Jurkat, Clone E6-1 (cell line): ENCODE data around the gene ZNRF3.
"Not testable (repeated sequence)": the region's sequence is repeated elsewhere in the genome, so short reads cannot be mapped to it uniquely, and the experiment has no call there.

Experiments used
- DNase-seq: peaks from one replicate; pipeline ENCODE4 v3.0.0-alpha.2; 2011; ENCODE audit warnings: low read depth, low spot score
- H3K4me3 ChIP-seq: 2 replicates; pipeline ENCODE4 v1.5.1; 2011; ENCODE audit warnings: mild to moderate bottlenecking, low read length, control low read depth, moderate library complexity

Gene ZNRF3

GRCh38 chr22:28904211-28904896 is 21.0 kb downstream of the ZNRF3 start:
- no peak overlapping the region for H3K4me3 ChIP-seq

DNA sequence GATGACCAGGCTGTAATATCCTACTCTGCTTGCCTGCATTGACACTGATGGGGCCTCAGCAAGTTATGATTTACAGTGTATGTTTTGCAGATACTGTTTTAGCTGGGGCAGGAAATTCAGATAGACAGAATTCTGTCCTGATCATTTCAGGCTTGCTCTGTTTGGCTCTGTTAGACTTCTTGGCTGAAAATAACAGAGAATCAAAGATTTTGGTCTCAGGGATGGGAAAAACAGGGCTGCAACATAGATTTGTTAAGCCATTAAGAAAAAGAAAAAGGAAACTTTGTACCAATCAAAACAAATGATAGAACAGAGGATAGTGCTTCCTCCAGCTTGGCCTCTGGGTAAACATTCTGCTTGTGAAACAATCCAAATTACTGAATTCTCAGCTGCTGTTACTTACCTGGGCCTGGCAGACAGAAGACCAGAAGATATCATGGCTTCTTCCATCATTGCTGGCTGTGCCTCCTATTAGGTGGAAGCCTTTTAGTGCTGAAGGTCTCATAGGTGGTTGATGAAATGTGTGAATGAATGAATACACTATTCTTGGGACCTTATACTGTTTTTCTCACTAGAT is 22.0 kb downstream of the ZNRF3 start:
- no peak for DNase-seq

More at GRCh38 chr22:28904211-28904896, 21.0 kb downstream of the ZNRF3 start:
- no peak for DNase-seq

DNA sequence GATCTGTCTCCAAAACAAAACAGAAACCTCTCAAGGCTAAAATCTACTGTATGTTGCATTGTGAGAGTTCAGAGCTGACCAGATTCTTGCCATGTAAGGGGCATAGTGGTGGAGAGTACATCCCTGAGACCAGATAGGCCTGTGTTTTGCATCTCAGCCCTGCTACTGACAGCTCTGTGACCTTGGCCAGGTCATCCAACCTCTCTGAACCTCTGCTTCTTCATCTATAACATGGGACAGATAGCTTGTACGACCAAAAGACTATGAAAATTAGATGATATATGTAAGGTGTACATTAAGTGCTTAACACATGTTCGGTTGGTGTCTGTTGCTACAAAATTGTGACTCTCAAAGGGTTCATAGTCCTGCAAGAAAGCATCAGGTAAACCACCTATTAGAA is 22.9 kb downstream of the ZNRF3 start:
- DNase-seq = no peak
- H3K4me3 ChIP-seq = no peak overlapping the region

More for the DNA sequence above, 22.0 kb downstream of the ZNRF3 start:
- no peak overlapping the region for H3K4me3 ChIP-seq

DNA sequence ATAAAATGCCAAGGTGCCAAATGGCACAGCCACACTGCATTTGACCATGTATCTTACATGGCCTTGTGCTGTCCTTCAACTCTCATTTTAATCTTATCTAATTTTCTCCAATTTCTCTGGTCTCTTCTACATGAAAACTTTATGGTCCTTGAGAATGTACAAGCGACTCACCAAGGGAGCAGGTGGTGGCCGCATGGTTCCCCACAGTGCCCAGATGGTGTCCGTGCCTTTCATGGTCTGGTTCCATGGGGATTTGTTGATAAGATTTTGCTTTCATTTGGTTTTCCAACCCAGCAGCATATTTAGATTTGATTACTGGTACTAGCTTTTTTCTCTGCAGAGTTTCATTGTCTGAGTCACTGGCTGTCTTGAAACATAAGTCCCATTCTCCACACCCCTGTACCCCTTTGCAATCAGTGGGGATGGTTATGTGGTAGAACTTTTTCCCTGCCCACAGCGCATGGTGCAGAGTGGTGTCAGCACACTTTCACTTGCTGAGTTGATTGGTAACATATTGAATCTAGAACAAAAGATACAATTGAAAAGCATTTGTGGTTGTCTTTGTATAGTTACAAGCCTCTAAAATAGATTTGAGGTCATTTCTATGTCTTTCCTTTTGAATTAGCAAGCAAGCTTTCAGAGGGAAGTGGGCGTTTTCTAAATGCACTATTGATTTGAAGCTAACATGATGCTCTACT is 24.1 kb downstream of the ZNRF3 start:
- H3K4me3 ChIP-seq = no peak overlapping the region
- no peak for DNase-seq

- not testable (repeated sequence) for H3K4me3 ChIP-seq, DNase-seq
Measured at GRCh38 chr22:28908810-28909209, 25.4 kb downstream of the ZNRF3 start.

DNA sequence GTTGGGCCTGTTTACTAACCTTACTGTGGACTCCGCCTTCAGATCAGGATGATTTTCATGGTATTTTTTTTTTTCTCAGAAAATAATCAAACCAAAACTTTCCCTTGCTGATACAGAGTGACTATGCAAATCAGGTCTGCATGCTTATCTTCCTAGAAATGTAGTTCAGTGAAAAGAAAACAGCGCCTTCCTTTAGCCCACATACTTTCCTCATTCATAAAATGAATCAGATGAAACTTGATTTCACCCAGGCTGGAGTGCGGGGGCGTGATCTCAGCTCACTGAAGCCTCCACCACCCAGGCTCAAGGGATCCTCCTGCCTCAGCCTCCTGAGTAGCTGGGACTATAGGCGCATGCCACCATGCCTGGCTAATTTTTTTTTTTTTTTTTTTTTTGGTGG is 26.0 kb downstream of the ZNRF3 start:
- H3K4me3 ChIP-seq = no peak overlapping the region
- DNase-seq = no peak

DNA sequence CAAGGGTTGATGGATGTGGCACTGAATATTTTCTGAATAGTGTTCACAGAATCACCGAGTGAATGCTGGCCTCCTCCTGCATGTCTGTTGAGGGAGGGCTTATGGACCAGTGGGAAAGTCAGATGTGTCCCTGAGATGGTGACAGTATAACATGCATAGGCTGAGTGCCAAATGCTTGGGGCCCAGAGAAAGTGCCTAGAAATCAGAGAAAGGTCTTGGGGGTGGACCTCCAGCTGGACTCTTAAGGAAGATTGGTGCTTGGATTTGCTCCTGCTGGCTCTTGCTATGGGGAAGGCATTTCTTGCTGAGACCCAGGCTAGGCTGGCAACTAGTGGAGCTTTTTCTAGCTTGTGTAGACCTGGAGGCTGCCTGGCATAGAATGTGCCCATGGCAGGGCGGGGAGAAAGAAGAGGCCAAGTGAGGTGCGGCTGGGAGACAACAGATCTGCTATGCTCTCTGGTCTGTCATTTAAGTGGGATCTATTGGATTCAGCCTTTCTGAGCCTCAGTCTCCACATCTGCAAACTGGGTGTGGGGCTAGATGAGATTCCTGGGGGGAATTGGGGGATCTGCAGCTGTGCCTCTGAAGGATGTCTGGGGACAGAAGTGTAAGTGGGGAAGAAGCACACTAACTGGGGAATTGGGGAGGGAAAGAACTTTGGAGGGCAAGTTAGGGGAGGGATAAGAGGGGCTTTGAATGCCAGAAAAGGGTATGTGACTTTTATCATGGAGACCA is 27.4 kb downstream of the ZNRF3 start:
- no peak for DNase-seq
- no peak overlapping the region for H3K4me3 ChIP-seq

DNA sequence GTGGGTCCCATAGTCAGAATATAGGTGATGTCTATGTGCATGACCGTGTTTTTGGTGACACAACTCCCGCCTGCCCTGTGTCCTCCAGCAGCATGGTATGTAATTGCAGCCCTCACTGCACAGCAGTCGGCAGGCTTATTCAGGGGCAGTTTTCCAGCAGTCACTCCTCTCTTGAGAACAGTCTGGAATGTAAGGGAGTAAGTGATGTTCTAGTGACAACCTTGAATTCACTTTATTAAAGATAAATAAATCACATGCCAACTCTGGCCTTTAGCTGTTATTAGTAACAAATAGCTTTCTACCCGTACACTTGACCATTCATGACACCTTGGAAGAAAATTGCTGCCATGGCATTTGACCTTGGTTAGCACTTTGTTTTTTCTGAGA is 27.9 kb downstream of the ZNRF3 start:
- no peak for DNase-seq
- no peak overlapping the region for H3K4me3 ChIP-seq

GRCh38 chr22:28911777-28912669 is 28.7 kb downstream of the ZNRF3 start:
- no peak for DNase-seq
- H3K4me3 ChIP-seq = no peak overlapping the region

DNA sequence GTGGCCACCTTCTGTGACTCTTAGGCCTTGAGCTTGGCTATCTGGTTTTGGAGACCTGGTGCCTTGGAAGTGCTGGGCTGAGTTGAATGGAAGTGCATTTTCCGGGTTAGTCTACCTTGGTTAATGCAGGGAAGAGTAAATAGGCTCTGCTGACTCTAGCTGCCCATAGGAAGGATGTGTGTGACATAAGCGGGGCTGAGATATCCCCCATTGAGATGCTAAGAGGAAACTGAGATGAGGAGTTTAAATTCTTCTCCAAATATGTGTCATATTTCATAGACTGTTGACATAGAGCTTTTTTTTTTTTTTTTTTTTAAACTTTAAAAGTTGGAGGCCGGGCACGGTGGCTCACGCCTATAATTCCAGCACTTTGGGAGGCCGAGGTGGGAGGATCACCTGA is 30.8 kb downstream of the ZNRF3 start:
- H3K4me3 ChIP-seq = no peak overlapping the region
- no peak for DNase-seq

- no peak for DNase-seq
- no peak overlapping the region for H3K4me3 ChIP-seq
Measured at GRCh38 chr22:28915969-28916368, 32.6 kb downstream of the ZNRF3 start.

DNA sequence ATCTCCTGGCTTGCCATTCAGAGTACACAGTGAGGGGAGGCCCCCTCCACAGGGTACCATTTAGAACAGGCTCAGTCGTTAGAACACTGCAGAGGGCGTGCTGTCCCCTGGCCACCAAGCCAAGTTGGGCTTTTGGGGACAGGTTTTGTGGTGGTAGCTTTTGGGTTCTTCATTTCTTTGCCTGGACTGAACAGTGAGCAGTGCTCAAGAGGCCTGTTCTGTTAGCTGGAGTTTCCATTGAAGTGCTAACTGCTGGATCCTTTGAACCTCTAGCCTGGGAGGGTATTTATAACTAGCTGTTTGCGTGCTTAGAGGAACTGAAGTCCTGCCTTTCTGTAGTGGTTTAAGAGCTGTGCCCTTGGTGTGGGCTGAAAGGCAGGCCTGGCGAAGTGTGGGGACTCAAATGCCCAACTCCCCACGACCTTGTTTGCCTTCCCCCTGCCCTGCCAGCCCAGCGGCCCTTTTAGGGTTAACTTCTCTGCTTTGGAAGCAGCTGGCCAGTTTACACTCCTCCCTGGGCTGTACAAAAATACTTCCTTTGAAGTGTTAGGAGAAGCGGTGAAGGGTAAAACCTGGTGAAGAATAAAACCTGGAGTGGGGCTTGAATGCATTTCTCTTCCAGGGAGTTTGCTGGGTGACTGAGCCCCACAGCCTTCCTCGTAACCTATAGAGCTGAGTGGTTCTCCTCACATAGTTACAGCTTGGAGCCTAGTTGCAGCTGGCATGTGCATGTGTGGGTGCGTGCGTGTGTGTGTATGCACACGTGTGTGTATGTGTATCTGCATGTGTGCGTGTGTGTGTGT is 34.6 kb downstream of the ZNRF3 start:
- peak; percentile 39 for DNase-seq
- H3K4me3 ChIP-seq = no peak overlapping the region

DNA sequence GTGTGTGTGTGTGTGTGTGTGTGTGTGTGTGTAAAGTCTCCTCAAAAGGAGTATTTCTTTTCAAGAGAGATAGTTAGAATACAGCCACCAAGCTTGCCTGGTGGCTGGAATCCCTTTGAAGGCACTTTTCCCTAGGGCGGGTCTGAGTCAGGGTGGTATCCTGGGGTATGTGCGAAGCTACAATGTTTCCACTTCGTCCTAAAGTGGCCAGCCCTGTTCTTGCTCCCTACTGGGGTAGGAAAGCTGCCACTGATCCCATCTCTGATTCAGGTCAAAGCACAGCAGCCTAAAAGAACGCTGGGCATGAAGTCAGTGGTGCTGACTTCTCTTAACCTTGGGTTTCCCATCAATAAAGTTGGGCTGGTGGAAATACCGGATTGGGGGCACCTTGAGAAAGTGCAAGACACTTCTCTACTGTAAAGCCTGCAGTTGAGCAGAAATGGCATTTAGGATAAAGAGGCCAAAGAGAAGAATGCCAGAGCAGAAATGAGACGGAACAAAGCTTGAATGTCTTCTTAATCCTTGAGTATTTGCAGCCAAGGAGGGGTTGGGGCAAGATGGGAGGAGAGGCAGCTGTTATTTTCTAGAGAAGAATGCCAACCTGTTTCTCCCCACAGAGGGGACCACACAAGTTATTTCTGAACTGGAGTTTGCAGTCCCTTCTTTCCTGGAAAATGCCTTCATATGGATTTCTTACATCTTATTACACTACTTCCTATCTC is 35.3 kb downstream of the ZNRF3 start:
- no peak for DNase-seq

DNA sequence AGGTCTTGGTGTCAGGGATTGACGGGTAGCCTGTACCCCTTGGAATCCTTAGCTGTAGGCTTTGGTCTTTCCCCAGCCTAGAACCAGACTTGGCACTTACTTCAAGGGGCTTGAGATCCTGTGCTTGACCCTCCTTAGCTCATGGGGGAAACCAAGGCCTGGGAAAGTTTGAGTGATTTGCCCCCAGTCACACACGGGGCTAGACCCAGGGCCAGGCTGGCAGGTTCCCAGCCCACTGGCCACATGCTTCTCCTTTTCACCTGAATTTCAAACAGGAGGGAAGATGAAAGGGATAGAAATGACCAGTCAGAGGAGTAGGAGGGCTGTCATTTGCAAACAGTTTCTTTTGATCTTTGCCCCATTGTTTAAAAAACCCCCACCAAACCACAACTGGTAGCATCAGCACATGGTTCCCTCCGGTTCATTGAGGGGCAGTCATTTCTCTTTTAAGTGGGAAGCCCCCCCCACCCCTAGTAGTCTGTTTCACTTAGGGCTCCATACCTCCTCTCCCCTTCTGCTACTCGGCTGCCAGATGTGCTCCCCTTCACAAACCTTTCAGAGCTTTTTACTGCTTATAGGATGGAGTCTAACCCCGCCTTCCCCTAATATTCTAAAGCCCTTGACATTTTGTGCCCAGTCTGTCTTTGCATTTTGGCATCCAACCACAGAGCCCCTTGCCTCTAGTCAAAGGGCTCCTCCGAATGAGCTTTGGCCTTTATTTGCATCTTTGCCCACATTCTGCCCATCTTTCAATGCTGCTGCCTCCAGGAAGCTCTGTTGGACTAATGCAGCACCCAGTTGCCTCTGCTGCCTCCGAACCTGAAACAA is 37.6 kb downstream of the ZNRF3 start:
- DNase-seq = peak; percentile 68
- H3K4me3 ChIP-seq = no peak overlapping the region

More for the DNA sequence above, 35.3 kb downstream of the ZNRF3 start:
- no peak overlapping the region for H3K4me3 ChIP-seq

- no peak for DNase-seq
- no peak overlapping the region for H3K4me3 ChIP-seq
Measured at GRCh38 chr22:28921585-28921879, 38.2 kb downstream of the ZNRF3 start.

DNA sequence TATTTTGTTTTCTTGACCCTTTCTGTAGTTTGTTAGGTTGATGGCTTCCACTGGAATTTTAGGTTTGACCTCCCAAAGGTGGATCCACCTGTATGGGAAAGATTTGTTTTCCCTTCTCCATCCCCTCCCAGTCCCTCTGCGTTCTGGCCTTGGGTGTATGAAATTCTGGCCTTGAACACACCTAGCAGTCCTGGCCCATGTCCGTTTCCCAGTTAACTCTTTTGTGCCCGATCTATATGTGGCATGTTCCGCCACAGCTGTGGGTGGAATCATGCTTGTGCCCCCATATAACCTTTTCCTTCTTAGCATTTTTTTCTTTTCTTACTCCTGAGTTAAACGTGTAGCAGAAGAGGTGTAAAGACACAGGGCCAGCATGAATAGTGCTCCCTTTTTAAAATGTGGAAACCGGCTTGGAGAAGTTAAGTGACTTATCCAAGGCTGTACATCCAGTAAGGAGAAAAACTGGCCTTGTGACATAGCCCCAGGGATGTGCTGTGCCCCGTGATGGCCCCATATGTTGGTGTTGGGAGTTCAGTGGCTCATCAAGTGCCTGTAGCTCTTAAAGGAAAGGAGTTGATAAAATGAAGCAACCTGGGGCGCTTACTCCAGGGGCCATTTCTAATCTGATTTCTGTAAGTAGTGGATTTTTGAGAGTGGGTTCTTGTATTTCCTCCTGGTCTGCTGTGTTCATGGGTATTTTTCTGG is 39.3 kb downstream of the ZNRF3 start:
- H3K4me3 ChIP-seq = no peak overlapping the region
- no peak for DNase-seq
